BLaER1 (cell line): ENCODE results near the gene CALCOCO2.

Experiments used
- H3K27ac ChIP-seq: shearing (Covaris generic); formaldehyde crosslinking; 2 replicates; pipeline ENCODE4 v1.8.1; 2022
- H3K27me3 ChIP-seq: shearing (Covaris generic); formaldehyde crosslinking; 2 replicates; pipeline ENCODE4 v1.8.1; 2022
- H3K36me3 ChIP-seq: shearing (Covaris generic); formaldehyde crosslinking; 2 replicates; pipeline ENCODE4 v1.8.1; 2022
- H3K4me1 ChIP-seq: shearing (Covaris generic); formaldehyde crosslinking; 2 replicates; pipeline ENCODE4 v1.8.1; 2022
- H3K4me2 ChIP-seq: shearing (Covaris generic); formaldehyde crosslinking; 2 replicates; pipeline ENCODE4 v1.8.1; 2022
- H3K4me3 ChIP-seq: shearing (Covaris generic); formaldehyde crosslinking; 2 replicates; pipeline ENCODE4 v1.8.1; 2022
- H3K9ac ChIP-seq: shearing (Covaris generic); formaldehyde crosslinking; 2 replicates; pipeline ENCODE4 v1.8.1; 2022
- H3K9me3 ChIP-seq: shearing (Covaris generic); formaldehyde crosslinking; 2 replicates; pipeline ENCODE4 v1.8.1; 2022
- H4K20me1 ChIP-seq: shearing (Covaris generic); formaldehyde crosslinking; 2 replicates; pipeline ENCODE4 v1.8.1; 2022
- Cebpa-rat ChIP-seq: shearing (Covaris generic); IDR thresholded peaks from 2 replicates; pipeline ENCODE4 v1.8.1; 2022

CALCOCO2 gene

DNA sequence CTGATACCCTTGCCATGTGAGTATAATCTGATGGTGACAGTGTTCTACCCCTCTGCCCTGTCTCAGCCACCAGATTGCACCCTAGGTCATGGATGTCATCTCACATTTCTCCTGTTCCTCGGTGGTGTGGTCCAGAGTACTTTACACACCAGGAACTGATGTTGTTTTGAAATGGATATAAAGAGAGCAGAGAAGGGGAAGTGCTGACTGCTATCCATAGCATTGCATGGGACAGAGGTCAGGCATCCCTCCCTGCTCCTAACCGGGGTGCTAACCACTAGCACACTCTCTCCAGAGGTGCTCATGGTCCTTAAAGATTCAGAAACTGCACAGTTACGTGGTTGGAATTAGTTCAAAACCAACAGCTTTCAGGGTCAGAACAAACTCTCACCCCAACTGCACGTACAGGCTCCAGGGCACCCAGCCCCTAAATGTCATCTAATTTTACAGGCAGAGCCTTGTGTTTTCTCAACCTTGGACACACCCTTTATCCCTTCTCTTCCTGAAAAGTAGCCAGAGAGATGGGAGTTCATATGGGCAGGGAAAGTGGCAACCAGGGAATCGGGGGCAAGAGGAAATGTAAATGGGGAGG, 30.1 kb upstream of the CALCOCO2 start:
- Histone ChIP-seq H3K27ac (no peak overlapping the region), H3K4me1 (peaks cover 21% of the 10 kb centered on the region; the same call in 1 of the 2 replicates)

DNA sequence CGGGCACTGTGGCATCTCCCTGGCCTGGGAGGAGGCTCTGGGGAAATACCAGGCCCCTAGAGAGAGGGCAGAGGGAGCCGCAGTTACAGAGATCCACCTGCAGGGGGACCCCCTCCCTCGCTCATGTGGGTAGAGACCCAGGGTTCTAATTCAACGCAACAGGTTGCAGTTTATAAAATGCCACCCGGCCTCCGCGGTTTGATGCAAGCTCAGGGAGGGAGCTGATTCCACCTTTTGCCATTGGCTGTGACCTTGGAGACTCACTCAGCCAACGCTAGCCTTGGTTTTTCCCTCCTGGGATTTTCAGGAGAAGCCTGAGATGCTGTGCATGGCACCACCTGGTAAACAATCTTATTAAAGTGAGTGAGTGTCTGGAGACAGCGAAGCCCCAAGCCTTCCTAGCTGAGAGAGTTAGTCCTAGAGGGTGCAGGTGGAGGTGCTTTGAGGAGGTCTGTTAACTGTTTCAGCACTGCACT, 25.9 kb upstream of the CALCOCO2 start:
- Histone ChIP-seq H3K36me3 (no peaks in the 10 kb centered on the region), H3K4me2 (peak overlapping the region; percentile 18), H3K27ac (no peak overlapping the region), H3K27me3 (no peaks in the 10 kb centered on the region), H3K4me1 (peaks cover 12% of the 10 kb centered on the region; the same call in 1 of the 2 replicates), H3K4me3 (no peak overlapping the region), H3K9me3 (no peaks in the 10 kb centered on the region), H3K9ac (no peak overlapping the region), H4K20me1 (no peaks in the 10 kb centered on the region)
- TF ChIP-seq Cebpa-rat = no peak

More for the DNA sequence above, 30.1 kb upstream of the CALCOCO2 start:
- H3K4me3 ChIP-seq = no peak overlapping the region
- no peak for TF ChIP-seq Cebpa-rat
- no peaks in the 10 kb centered on the region for H4K20me1 ChIP-seq
- H3K9me3 ChIP-seq = no peaks in the 10 kb centered on the region
- H3K4me2 ChIP-seq = peak overlapping the region; percentile 8; the same call in 1 of the 2 replicates
- no peaks in the 10 kb centered on the region for H3K27me3 ChIP-seq
- no peak overlapping the region for H3K9ac ChIP-seq
- no peaks in the 10 kb centered on the region for H3K36me3 ChIP-seq

DNA sequence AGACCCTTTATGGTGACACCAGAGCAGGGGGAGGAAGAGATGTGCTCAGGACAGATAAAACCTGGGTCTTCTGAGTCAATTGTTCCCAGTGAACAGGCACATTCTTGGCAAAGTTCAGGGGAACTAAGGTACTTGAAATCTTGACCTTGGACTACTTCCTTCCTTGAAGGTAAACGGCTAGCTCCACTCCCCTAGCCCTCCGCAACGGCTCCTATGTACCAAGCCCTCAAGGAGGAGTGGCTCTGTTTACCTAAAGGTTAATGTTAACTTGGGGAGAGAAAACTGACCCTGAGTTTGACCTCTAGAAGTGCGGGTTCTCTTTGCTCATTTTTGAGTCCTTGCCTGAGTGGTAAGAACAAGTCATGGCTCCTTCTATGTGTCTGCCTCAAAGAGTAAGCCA, 21.7 kb upstream of the CALCOCO2 start:
- no peak for TF ChIP-seq Cebpa-rat
- H3K9me3 ChIP-seq = no peaks in the 10 kb centered on the region
- no peak overlapping the region for H3K27ac ChIP-seq
- no peak overlapping the region for H3K9ac ChIP-seq
- H4K20me1 ChIP-seq = no peaks in the 10 kb centered on the region
- H3K27me3 ChIP-seq = no peaks in the 10 kb centered on the region
- H3K36me3 ChIP-seq = no peaks in the 10 kb centered on the region
- peaks cover 6% of the 10 kb centered on the region; the same call in 1 of the 2 replicates for H3K4me1 ChIP-seq
- H3K4me3 ChIP-seq = no peak overlapping the region
- H3K4me2 ChIP-seq = no peak overlapping the region

DNA sequence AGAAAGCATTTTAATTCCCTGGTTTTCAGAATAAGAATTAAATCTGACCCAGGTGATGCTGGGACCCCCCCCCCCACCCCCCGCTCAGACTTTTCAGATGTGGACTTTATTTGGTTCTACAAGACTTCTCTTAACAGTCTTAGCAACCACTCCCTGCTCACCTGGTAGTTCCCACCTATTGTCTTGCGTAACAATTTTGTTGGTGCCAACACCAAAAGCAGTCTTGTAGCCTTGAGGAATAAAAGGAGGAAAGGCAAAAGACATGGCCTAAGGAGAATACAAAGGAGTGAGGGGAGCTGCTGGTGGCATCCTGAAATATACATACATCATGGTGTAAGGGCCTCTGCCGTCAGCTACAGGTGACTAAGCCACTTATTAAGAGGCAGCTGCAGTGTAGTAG, 18.8 kb upstream of the CALCOCO2 start:
- Histone ChIP-seq H3K9me3 (no peaks in the 10 kb centered on the region), H3K9ac (no peak overlapping the region), H4K20me1 (no peaks in the 10 kb centered on the region), H3K36me3 (no peaks in the 10 kb centered on the region), H3K4me2 (no peak overlapping the region), H3K4me3 (no peak overlapping the region), H3K27me3 (peaks cover 8% of the 10 kb centered on the region; the same call in 1 of the 2 replicates), H3K4me1 (peaks cover 20% of the 10 kb centered on the region), H3K27ac (no peak overlapping the region)
- TF ChIP-seq Cebpa-rat = 0 out of 2 replicates have a peak, but pooled peaks have one; percentile 15

DNA sequence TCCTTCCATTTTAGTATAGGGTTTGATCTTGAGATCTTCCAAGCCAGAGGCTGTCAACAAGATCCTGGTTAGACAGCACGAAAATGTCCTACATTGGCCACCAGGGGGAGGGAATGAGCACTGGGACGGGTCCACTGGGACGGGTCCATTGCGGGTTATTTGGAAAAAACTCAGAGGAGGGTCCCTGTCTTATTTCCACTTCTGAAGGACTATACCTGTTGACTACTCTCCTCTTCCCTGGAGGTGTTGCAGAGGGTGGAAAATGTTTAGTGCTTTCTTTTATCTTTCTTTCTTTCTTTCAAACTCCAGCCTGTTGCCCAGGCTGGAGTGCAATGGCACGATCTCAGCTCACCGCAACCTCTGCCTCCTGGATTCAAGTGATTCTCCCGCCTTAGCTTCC, 16.3 kb upstream of the CALCOCO2 start:
- Histone ChIP-seq H3K9ac (no peak overlapping the region), H3K4me2 (no peak overlapping the region), H3K4me3 (no peak overlapping the region), H3K27ac (no peak overlapping the region), H3K27me3 (peaks cover 8% of the 10 kb centered on the region; the same call in 1 of the 2 replicates), H3K9me3 (no peaks in the 10 kb centered on the region), H4K20me1 (no peaks in the 10 kb centered on the region), H3K4me1 (peaks cover 37% of the 10 kb centered on the region), H3K36me3 (no peaks in the 10 kb centered on the region)
- no peak for TF ChIP-seq Cebpa-rat

DNA sequence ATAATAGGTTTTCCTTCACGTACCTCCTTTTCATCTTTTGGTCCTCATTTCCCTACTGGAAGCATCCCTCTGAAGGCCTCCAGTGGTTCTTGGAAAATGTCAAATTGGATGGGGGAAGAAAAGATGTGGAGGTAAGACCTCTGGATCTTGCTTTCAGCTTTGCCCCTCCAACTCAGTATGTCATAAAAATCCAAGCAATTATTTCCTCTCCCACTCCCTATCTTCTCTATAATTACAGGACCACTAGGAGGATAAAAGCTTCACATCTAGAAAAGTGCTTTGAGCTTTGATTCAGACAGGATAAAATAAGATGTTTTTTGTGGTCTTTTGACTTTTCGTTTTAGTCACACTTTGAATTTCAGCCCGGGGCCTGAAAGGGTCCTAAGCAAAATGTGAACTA, 15.5 kb upstream of the CALCOCO2 start:
- TF ChIP-seq Cebpa-rat = no peak

DNA sequence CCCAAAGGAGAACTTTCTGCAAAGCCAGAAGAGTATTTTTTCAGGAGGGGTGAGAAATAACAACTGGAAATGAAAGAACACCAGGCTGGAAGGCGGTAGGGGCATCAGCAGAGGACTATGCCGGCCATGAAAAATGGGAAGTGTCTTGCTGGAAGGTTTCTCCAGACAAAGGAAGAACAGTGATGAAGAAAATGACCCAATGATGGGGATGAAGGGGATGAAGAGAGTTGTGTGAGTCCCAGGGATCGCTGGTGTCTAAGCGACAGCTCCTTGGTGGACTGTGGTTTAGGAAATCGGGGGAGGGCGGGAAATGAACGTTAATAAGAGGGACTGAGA, 14.4 kb upstream of the CALCOCO2 start:
- Histone ChIP-seq H3K27ac (peak overlapping the region; percentile 10; the same call in 1 of the 2 replicates), H3K4me1 (peaks cover 37% of the 10 kb centered on the region), H3K4me3 (peak overlapping the region; percentile 68), H3K4me2 (peak overlapping the region; percentile 98), H3K27me3 (peaks cover 8% of the 10 kb centered on the region; the same call in 1 of the 2 replicates), H4K20me1 (no peaks in the 10 kb centered on the region), H3K9ac (0 out of 2 replicates have a peak overlapping the region, but pooled peaks have one; percentile 49), H3K36me3 (no peaks in the 10 kb centered on the region), H3K9me3 (no peaks in the 10 kb centered on the region)
- TF ChIP-seq Cebpa-rat = no peak

More for the DNA sequence above, 15.5 kb upstream of the CALCOCO2 start:
- H3K9ac ChIP-seq = no peak overlapping the region
- no peaks in the 10 kb centered on the region for H4K20me1 ChIP-seq
- H3K27me3 ChIP-seq = peaks cover 8% of the 10 kb centered on the region; the same call in 1 of the 2 replicates
- peaks cover 37% of the 10 kb centered on the region for H3K4me1 ChIP-seq
- no peaks in the 10 kb centered on the region for H3K9me3 ChIP-seq
- H3K4me3 ChIP-seq = no peak overlapping the region
- no peak overlapping the region for H3K4me2 ChIP-seq
- no peaks in the 10 kb centered on the region for H3K36me3 ChIP-seq
- H3K27ac ChIP-seq = no peak overlapping the region

DNA sequence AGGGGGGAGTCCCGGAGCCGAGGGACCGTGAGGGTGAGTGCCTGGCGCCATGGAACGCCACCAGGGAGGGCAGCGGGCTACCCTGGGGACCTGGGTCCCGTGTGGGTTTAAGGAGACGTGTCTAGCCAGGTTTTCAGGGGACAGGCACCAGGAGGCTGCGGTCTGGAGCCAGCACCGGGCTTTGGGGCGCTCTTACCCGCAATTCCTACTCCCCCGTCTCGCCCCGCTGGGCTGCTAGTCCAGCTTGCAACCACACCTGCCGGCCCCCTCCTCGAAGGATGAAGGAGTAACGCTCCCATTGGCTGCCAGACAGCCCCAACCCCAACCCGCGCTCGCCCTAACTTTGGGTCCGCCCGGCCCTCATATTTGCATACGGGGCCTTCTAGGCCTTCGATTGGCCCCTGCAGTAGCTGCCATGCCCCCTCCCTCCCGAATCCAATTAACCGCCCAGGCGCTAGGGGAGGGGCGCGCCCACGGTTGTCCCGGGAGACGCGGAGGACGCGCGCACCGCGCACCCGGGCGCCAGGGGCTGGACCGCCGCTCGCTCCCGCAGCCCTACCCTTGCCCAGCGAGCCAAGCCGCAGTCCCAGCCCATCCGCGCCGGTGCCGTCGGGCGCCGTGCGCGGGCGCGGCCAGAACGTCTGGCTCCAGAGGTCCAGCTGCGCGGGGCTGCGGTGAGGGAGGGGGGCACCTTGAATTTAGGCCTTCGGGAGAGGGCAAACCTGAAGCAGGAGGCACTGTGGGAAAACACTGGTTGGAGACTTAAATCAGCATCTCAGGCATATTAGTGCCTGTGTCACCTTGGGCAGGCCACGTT, 13.9 kb upstream of the CALCOCO2 start, which contains the start of gene TTLL6:
TSS of gene TTLL6 (minus strand) at position 456 of the 817 bp plus-strand sequence. CDS start at position 299, 157 bp downstream.
- Histone ChIP-seq H3K9ac (peak within 1 kb of the TSS; percentile 49; the same call in 1 of the 2 replicates), H4K20me1 (no peaks in the 10 kb centered on the region), H3K27ac (peak within 1 kb of the TSS; percentile 10; the same call in 1 of the 2 replicates), H3K4me2 (peak within 1 kb of the TSS; percentile 98), H3K4me3 (peak within 1 kb of the TSS; percentile 68), H3K27me3 (peaks cover 8% of the 10 kb centered on the region; the same call in 1 of the 2 replicates), H3K36me3 (no peaks in the 10 kb centered on the region), H3K4me1 (peaks cover 37% of the 10 kb centered on the region), H3K9me3 (no peaks in the 10 kb centered on the region)
- no peak for TF ChIP-seq Cebpa-rat

DNA sequence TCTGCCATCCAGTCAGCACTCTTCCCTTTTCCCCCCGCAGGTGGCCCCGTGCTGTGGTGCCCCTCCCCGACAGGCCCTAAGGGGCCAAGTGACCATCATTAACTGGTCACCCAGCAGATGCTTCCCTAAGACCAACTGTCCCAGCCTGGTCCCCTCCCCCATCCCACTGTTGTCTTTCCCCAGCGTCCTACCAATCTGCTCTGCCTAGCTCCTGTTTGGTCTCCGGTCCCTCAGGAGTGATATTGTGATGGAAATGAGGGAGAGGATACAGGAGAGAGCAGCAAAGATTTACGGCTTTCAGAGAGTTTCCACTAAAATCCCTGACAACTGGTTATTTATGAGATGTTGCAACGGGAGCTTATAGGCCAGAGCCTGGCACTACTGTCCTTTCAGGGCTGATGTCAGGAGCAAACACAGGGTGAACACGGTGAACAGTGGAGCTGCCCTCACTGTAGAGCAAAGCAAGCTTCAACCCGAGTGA, 12.4 kb upstream of the CALCOCO2 start:
- no peak for TF ChIP-seq Cebpa-rat
- no peak overlapping the region for H3K4me3 ChIP-seq
- H3K27me3 ChIP-seq = peaks cover 8% of the 10 kb centered on the region; the same call in 1 of the 2 replicates
- H3K36me3 ChIP-seq = no peaks in the 10 kb centered on the region
- H3K27ac ChIP-seq = no peak overlapping the region
- H3K9ac ChIP-seq = no peak overlapping the region
- H3K4me2 ChIP-seq = peak overlapping the region; percentile 98
- H3K4me1 ChIP-seq = peaks cover 37% of the 10 kb centered on the region
- no peaks in the 10 kb centered on the region for H4K20me1 ChIP-seq
- no peaks in the 10 kb centered on the region for H3K9me3 ChIP-seq
